GM12878 (cell line): ENCODE data around the gene CCDC197.

Experiments used
- EGR1 ChIP-seq, 2 experiments: IDR thresholded peaks; 1 replicate in 1 of 2; 2 replicates in 1 of 2; pipeline ENCODE4 v1.6.1; 2011 to 2012; ENCODE audit warnings: low read depth in 2 of 2, low read length in 2 of 2, borderline replicate concordance in 1 of 2, mild to moderate bottlenecking in 1 of 2, moderate library complexity in 1 of 2
- EP300 ChIP-seq, 2 experiments: fragments of 150-350 bp in 1 of 2; IDR thresholded peaks; 2 replicates each; pipeline ENCODE4 v1.6.1; 2011 to 2012; ENCODE audit warnings: low read depth in 2 of 2, low read length in 2 of 2, borderline replicate concordance in 1 of 2, improper control_type of control experiment in 1 of 2, inconsistent platforms in 1 of 2; ENCODE audit not compliant: control insufficient read depth in 1 of 2
- LARP7 ChIP-seq: fragments of 450-650 bp; IDR thresholded peaks from 2 replicates; pipeline ENCODE4 v1.6.1; 2017; ENCODE audit warnings: mild to moderate bottlenecking
- NFIC ChIP-seq: IDR thresholded peaks from 2 replicates; pipeline ENCODE4 v1.6.1; 2012; ENCODE audit warnings: low read depth, mild to moderate bottlenecking, inconsistent platforms, low read length, moderate library complexity
- POLR2A ChIP-seq: IDR thresholded peaks from 2 replicates; pipeline ENCODE4 v1.6.1; 2011; ENCODE audit warnings: low read depth, mild to moderate bottlenecking, low read length
- SREBF2 ChIP-seq: IDR thresholded peaks from 2 replicates; pipeline ENCODE4 v1.6.1; 2012; ENCODE audit warnings: mild to moderate bottlenecking, low read length
- TF ChIP-seq, protein P1 (sequence below): IDR thresholded peaks from 2 replicates; pipeline ENCODE4 v1.6.1; 2012; ENCODE audit warnings: mild to moderate bottlenecking, low read depth, low read length
- TF ChIP-seq, protein P2 (sequence below), 3 experiments: IDR thresholded peaks in 2 of 3; conservative IDR thresholded peaks in 1 of 3; 2 replicates each; pipeline ENCODE4 v1.5.1; 2011; ENCODE audit warnings: low read depth in 3 of 3, low read length in 3 of 3, mild to moderate bottlenecking in 3 of 3, control low read depth in 2 of 3, moderate library complexity in 2 of 3, inconsistent platforms in 1 of 3, mixed read lengths in 1 of 3; ENCODE audit not compliant: control insufficient read depth in 2 of 3, insufficient read depth in 1 of 3; ENCODE audit errors: extremely low read depth in 1 of 3

GRCh38 chr14:94030571-94030970, 33.5 kb downstream of the CCDC197 start:
- TF ChIP-seq EGR1 (IDR thresholded peaks at IDR 0.05; ENCODE audit: borderline replicate concordance in 1 of 2, low read depth in 2 of 2, low read length in 2 of 2): no peak
- TF ChIP-seq, protein P1, sequence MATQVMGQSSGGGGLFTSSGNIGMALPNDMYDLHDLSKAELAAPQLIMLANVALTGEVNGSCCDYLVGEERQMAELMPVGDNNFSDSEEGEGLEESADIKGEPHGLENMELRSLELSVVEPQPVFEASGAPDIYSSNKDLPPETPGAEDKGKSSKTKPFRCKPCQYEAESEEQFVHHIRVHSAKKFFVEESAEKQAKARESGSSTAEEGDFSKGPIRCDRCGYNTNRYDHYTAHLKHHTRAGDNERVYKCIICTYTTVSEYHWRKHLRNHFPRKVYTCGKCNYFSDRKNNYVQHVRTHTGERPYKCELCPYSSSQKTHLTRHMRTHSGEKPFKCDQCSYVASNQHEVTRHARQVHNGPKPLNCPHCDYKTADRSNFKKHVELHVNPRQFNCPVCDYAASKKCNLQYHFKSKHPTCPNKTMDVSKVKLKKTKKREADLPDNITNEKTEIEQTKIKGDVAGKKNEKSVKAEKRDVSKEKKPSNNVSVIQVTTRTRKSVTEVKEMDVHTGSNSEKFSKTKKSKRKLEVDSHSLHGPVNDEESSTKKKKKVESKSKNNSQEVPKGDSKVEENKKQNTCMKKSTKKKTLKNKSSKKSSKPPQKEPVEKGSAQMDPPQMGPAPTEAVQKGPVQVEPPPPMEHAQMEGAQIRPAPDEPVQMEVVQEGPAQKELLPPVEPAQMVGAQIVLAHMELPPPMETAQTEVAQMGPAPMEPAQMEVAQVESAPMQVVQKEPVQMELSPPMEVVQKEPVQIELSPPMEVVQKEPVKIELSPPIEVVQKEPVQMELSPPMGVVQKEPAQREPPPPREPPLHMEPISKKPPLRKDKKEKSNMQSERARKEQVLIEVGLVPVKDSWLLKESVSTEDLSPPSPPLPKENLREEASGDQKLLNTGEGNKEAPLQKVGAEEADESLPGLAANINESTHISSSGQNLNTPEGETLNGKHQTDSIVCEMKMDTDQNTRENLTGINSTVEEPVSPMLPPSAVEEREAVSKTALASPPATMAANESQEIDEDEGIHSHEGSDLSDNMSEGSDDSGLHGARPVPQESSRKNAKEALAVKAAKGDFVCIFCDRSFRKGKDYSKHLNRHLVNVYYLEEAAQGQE: no peak
- no peak for TF ChIP-seq NFIC
- TF ChIP-seq POLR2A: no peak
- TF ChIP-seq SREBF2: no peak
- TF ChIP-seq, protein P2, sequence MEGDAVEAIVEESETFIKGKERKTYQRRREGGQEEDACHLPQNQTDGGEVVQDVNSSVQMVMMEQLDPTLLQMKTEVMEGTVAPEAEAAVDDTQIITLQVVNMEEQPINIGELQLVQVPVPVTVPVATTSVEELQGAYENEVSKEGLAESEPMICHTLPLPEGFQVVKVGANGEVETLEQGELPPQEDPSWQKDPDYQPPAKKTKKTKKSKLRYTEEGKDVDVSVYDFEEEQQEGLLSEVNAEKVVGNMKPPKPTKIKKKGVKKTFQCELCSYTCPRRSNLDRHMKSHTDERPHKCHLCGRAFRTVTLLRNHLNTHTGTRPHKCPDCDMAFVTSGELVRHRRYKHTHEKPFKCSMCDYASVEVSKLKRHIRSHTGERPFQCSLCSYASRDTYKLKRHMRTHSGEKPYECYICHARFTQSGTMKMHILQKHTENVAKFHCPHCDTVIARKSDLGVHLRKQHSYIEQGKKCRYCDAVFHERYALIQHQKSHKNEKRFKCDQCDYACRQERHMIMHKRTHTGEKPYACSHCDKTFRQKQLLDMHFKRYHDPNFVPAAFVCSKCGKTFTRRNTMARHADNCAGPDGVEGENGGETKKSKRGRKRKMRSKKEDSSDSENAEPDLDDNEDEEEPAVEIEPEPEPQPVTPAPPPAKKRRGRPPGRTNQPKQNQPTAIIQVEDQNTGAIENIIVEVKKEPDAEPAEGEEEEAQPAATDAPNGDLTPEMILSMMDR (IDR thresholded peaks at IDR 0.05 in 2 of 3, conservative IDR thresholded peaks at IDR 0.05 in 1 of 3; ENCODE audit: control insufficient read depth in 2 of 3, extremely low read depth in 1 of 3, insufficient read depth in 1 of 3, low read depth in 3 of 3, low read length in 3 of 3): no peak
- TF ChIP-seq LARP7: no peak
- no peak for TF ChIP-seq EP300 (IDR thresholded peaks at IDR 0.05; ENCODE audit: borderline replicate concordance in 1 of 2, control insufficient read depth in 1 of 2, low read depth in 2 of 2, low read length in 2 of 2)
